NCI-H345 (cell line): Measurements from ENCODE around the gene LGALS7B.
"Not testable (repeated sequence)": the region's sequence is repeated elsewhere in the genome, so short reads cannot be mapped to it uniquely, and the experiment has no call there.

ENCODE experiments used
- DNase-seq: peaks from one replicate; lab custom pipeline; 2025; lab: John Stamatoyannopoulos, UW

Gene LGALS7B

DNA sequence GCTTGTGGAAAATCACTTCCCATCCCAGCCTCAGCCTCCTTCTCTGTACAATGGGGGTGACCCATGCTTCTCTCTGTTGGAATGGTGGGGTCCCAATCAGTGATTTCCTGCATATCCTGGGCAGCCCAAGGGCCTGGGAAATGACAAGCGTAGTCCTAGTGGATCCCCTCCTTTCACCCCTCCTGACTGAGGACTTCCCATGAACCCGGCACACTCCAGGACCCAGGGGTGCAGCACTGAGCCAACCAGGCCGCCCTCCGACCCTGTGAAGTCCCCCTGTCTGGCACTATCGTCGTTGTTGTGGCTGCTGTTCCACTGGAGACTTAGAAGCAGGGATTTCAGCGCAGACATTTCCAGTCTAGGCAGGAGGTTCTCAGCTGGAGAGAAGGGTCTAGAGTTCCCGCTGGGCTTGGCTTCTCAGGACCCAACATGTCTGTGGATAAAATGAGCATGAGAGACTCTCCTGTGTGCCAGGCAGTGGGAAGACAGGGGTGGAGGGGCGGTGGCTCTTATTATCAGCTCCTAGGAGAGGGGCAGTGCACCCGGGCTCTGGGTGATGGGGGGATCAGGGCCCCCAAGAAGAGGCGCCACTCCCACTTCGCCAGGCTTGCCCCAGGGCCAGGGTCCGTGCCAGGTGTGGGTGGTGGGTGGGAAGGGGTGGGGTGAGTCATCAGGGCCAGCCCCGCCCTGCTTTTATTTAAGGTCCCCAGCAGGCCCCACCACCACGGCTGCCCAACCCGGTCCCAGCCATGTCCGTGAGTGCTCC is at the start of gene LGALS7B:
TSS of gene LGALS7B (plus strand) at position 723 of the 766 bp plus-strand sequence. CDS start at position 750, 27 bp downstream.
- no peak for DNase-seq

DNA sequence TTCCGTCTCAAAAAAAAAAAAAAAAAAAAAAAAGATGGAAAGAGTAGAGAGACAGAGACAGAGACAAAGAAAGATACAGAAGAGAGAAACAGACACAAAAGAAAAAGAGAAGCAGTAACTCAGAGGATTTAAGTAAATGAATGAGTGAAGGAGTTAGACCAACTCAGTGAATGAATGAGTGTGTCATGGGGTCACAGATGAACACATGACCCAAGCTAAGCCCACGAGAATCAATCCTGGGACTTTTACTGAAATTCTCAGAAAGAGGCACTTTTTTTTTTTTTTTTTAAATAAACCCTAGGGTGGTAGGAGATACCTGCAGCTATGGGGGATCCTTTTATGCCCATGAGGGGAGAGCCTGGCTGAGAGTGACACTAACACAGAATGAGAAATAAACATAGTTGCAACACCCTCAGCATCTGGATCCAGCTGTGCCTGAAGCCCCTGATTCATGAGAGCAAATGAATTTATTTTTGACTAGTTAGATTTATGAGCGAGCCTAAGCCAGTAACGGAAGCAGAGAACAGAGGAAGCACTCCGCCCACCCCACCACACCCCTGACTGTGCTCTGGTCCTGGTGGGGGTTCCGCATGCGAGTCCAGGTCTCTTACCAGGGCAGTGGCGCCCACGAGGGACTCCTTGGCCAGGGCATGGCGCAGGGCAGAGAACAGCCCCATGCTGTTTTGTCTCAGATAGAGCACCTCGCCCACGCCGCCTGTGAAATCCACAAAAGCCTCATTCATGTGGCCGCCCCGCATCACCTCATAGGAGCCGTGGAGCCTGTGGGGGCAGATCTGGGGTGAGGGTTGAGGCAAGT is 49.4 kb upstream of the LGALS7B start:
- DNase-seq = no peak

DNA sequence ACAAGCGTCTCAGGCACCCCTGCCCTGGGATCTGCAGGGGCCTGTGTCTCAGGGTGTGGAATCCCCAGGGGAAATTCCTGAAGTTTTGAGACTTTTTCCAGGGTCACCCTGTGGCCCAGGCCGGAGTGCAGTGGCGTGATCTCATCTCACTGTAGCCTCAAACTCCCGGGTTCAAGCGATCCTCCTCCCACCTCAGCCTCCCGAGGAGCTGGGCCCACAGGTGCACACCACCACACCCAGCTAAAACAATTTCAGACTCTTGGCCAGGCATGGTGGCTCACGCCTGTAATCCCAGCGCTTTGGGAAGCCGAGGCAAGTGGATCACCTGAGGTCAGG is 48.8 kb upstream of the LGALS7B start:
- no peak for DNase-seq

DNA sequence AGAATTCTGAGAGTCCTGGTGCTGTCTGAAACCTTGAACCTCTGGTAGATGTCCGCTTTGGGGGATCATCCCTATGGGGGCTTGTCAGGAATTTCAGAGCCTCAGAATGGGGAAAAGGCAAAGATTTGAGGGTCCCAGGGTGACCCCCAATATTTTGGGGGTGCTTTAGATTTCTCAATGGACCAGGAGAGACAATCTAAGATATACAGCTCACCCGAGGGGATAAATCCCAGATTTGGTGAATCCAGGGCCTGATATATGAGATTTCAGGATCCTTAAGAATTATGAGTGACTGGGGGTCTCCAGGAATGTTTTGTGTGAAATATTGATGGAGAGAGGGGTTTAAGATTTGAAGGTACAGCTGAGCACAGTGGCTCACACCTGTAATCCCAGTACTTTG is 48.1 kb upstream of the LGALS7B start:
- DNase-seq = no peak

DNA sequence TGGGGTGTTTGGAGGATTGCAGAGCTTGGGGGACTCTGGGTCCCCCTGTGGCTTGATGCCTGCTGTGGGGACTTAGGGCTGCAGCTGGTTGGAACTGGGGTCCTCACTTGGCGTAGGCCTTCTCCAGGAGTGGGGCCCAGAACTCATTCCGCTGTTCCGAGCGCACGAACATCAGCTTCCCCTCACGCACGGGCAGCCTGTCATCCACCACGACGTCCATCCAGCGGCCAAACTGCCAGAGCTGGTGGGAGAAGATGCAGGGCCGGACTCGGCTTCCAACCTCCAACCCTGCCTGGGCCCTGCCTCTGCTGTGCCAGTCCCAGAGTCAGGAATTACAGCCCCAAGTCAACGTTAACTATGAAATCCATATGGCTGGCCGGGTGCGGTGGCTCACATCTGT is 47.3 kb upstream of the LGALS7B start:
- no peak for DNase-seq

DNA sequence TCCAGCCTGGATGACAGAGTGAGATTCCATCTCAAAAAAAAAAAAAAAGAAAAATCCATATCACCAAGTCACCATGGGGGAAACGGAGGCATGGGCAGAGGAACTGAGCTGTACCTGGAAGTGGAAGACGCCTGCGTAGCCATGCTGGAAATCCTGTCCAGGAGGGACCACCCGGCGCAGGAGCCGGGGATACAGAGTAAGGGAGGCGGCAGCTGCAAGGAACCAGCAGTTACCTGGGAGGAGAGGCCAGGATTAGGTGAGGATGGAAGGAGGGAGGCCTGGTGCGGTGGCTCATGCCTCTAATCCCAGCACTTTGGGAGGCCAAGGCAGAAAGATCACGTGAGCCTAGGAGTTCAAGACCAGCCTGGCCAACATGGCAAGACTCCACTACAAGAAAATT is 46.7 kb upstream of the LGALS7B start:
- DNase-seq = no peak

DNA sequence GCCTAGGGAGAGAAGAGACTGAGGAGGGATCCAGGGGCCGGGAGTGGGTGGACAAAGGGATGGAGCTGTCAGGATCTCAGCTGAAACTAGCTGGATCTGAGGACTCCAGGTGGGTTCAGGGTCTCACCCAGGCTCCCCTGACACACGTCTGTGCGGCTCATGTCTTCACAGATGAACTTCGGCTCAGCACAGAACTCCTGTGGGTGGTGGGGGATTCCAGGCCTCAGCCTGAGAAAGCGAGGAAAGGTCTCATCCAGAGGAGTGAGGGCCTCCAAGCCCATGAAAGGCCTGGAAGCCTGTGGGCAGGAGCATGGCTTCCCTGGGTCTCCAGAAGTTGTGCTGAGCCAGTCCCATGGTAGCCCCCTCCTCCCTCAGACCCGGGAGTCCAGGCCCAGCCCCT is 46.1 kb upstream of the LGALS7B start:
- DNase-seq = no peak

DNA sequence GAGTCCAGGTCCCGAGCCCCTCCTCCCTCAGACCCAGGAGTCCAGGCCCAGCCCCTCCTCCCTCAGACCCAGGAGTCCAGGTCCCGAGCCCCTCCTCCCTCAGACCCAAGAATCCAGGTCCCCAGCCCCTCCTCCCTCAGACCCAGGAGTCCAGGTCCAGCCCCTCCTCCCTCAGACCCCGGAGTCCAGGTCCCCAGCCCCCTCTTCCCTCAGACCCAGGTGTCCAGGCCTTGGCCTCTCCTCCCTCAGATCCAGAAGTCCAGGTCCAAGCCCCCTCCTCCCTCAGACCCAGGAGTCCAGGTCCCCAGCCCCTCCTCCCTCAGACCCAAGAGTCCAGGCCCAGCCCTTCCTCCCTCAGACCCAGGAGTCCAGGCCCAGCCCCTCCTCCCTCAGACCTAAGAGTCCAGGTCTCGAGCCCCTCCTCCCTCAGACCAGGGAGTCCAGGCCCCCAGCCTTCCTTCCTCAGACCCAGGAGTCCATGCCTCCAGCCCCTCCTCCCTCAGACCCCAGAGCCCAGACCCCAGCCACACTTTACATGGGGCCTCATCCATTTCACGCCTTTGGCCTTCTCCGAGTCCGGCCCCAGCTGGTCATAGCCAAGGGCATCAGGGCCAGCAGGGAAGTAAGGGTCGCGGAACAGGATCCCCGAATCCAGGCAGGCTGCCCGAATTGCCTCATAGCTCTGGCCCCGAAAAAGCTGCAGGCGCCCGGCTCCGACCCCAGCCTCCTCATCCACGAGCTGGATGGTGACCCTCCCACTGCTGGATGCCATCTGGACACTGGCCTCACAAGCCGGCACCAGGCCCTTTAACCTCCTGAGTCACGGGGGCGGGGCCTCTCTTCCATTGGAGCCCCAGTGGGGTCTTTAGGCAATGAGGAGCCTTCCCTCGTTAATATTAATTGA is 45.4 kb upstream of the LGALS7B start:
- no peak for DNase-seq

DNA sequence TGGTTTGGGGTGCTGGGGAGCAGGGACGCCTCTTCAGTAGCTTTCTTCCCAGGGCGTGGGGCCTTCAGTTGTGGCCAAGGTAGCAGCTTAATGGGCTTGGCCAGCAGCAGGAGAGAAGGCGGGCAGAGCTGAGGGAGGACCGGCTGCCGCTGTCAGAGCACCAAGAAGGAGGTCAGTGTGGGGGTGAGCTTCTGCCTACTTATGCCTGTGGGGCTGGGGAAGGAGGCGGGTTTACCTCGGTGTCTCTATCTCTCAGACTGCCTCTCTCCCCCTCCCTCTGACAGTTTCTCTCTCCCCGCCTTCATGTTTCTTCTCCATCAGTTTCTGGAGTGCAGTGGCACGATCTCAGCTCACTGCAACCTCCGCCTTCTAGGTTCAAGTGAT is 44.7 kb upstream of the LGALS7B start, which contains the start of gene CAPN12:
TSS of gene CAPN12 (minus strand) at position 177 of the 384 bp plus-strand sequence. CDS start 309 bp downstream, outside the sequence.
- DNase-seq = no peak

DNA sequence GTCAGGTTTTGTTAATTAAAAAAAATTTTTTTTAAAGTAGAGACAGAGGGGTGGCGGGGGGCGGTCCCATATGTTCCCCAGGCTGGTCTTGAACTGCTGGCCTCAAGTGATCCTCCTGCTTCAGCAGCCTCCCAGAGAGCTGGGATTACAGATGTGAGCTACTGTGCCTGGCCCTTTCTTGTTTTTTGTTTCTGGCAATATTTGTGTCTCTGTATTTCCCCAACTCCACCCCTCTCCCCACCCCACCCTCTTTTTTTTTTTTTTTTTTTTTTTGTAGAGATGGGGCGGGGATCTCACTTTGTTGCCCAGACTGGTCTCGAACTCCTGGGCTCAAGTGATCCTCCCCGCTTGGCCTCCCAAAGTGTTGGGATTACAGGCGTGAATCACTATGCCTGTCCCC is 44.1 kb upstream of the LGALS7B start:
- no peak for DNase-seq

DNA sequence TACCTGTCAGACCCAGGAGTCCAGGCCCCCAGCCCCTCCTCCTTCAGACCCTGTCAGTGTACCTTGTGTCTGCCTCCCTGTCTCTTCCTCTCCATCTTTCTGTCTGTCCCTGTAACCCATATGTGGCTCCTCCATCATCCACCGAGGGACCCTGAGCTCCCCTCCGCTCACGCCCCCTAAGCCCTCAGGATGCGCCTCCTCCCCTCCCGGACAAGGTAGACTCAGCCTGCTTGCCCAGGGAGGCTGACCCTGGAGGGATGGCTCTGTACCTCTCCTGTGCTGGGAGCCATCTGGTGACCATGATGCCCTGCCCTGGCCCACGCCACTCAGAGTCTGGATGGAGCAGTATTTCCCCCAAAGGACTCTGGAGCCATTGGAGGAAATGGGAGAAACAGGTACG is 43.7 kb upstream of the LGALS7B start:
- DNase-seq = no peak

DNA sequence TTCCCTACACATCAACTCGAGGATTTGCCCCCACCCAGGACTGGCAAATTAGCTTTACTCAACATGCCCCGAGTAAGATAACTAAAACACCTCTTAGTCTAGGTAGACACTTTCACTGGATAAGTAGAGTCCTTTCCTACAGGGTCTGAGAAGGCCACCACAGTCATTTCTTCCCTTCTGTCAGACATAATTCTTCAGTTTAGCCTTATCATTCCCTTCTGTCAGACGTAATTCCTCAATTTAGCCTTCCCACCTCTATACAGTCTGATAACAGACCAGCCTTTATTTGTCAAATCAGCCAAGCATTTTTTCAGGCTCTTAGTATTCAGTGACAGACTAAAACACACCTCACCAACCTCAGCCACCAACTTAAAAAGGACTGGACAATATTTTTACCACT is 35.2 kb upstream of the LGALS7B start:
- DNase-seq = not testable (repeated sequence)

DNA sequence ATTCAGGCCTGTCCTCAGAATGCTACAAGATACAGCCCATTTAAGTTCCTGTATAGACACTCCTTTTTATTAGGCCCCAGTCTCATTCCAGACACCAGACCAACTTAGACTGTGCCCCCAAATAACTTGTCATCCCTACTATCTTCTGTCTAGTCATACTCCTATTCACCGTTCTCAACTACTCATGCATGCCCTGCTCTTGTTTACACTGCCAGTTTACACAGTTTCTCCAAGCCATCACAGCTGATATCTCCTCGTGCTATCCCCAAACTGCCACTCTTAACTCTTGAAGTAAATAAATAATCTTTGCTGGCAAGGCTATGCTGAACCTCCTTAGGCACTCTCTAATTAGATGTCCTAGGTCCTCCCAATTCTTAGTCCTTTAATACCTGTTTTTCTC is 34.8 kb upstream of the LGALS7B start:
- DNase-seq = not testable (repeated sequence)

DNA sequence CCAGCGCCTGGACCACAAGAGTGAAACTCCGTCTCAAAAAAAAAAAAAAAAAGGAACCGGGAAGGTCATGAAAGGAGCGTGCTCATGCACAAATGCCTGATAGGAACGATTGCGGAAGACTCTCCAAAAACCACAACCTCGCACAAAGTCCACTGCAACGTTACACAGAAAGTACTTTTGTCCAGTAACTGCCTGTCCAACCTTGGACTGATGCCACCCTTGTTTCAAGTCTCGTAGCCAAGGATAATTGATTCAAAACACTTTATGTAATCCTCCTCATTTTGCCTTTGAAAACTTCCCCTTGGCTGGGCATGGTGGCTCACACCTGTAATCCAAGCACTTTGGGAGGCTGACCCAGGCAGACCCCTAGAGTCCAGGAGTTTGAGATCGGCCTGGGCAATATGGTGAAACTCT is 29.4 kb upstream of the LGALS7B start:
- no peak for DNase-seq

DNA sequence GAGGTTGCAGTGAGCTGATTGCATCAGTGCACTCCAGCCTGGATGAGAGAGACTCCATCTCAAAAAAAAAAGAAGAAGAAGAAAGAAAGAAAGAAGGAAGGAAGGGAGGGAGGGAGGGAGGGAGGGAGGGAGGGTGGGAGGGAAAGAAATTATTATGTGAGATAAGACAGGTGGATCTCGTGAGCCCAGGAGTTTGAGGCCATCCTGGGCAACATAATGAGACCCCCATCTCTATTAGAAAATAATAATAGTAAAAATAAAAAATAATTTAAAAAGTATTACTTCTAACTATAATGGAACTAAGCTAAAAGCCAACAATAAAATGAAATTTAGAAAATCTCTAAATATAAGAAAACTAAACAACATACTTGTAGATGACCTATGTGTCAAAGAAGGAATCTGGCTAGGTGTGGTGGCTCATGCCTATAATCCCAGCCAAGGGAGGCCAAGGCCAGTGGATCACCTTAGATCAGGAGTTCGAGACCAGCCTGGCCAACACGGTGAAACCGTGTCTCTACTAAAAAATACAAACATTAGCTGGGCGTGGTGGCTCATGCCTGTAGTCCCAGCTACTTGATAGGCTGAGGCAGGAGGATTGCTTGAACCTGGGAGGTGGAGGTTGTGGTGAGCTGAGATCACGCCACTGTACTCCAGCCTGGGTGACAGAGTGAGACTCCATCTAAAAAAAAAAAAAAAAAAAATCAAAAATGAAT is 28.0 kb upstream of the LGALS7B start:
- not testable (repeated sequence) for DNase-seq

DNA sequence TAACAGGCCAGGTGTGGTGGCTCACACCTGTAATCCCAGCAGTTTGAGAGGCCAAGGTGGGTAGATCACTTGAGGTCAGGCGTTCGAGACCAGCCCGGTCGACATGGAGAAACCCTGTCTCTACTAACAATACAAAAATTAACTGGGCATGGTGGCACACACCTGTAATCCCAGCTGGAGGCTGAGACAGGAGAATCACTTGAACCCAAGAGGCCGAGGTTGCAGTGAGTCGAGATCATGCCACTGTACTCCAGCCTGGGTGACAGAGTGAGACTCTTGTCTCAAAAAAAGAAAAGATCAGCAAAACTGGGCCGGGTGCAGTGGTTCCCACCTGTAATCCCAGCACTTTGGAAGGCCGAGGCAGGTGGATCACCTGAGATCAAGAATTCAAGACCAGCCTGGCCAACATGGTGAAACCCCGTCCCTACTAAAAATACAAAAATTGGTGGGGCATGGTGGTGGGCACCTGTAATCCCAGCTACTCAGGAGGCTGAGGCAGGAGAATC is 27.1 kb upstream of the LGALS7B start:
- not testable (repeated sequence) for DNase-seq

DNA sequence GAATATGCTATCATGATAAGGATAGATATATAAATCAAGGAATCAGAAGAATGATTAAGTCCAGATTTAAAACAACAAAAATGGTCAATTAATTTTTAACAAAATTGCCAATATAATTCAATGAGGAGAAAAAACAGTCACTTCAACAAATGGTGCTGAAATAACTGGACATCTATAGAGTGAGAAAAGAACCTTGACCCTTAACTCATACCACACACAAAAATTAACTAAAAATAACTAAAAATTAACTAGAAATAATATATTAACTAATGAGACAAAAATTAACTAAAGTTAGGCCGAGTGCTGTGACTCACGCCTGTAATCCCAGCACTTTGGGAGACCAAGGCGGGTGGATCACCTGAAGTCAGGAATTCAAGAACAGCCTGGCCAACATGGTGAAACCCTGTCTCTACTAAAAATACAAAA is 25.2 kb upstream of the LGALS7B start:
- DNase-seq = no peak

DNA sequence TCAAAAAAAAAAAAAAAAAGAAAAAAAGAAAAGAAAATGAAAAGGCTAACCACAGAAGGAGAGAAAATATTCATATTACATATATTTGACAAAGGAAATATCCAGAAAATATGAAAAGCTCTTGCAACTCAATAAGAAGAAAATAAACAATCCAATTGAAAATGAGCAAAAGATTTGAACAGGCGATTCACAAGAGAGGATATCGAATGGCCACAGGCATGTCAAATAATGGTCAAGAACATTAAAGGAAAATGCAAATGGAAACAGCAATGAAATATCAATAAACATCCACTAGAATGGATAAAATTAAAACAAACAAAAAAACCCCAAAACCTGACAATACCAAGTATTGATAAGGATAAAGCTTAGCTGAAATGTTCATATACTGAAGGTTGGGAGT is 23.8 kb upstream of the LGALS7B start:
- DNase-seq = no peak

DNA sequence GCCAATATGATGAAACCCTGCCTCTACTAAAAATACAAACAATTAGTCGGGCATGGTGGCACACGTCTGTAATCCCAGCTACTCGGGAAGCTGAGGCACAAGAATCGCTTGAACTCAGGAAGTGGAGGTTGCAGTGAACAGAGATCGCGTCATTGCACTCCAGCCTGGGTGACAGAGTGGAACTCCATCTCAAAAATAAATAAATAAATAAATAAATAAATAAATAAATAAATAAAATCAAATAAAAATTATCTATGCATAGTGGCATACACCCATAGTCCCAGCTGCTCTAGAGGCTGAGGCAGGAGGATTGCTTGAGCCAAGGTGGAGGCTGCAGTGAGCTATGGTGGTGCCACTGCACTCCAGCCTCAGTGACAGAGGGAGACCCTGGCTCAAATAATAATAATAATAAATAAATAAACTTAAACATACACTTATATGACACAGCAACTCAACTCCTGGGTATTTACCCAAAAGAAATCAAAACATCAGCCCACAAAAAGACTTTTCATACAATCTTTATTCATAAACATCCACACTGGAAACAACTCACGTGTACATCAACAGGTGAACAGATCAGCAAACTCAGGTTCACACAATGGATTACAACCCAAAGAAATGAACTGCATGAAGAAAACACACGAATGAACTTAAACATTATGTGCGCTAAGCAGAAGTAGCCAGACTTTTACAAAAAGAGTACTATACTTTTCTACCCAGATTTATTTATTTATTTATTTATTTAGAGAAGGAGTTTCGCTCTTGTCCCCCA is 22.5 kb upstream of the LGALS7B start:
- no peak for DNase-seq

DNA sequence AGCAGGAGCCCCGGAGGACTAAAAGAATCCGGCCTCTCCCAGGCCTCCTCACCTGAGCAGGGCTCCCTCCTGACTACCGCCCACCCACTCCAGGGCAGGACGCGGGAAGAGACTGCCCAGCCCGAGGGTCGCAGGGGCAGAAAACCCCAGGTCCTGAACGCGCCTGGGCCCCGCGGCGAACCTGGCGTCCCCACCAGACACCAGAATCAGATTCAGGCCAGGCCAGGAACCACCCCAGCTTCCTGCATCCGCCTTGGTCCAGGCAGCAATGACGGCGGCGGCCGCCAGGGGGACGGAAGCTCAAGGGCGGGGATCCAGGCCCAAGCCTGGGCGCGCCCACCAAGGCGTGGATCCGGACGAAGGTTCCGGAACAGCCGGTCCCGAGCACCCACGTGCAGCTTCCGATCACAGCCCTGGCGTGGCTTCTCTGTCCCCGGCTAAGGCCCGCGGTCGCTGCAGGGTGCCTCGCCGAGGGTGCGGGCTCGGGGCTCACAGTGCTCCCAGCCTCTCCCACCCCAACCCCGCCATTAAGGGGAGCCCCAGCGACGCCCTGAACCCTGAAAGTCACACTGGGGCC is 19.3 kb upstream of the LGALS7B start:
- DNase-seq = no peak
